IMR-90 (cell line): ENCODE measurements around the gene PPP1R15A. TPM values are rescaled to one million over a fixed set of nuclear protein-coding genes. Genes with fewer than 3 reads are reported as not detected.

ENCODE experiments used
- ATAC-seq: fragments of 200-7000 bp; cut with Tn5 transposase; 2 replicates; pipeline ENCODE4 v1.9.1; 2020; ENCODE audit warnings: low read depth, mild to moderate bottlenecking, moderate library complexity
- BruUV-seq: library from RNA; stranded (reverse); fragments of 400-500 nt; replicated peaks from 2 replicates; lab custom pipeline; 2021; lab: Mats Ljungman, UMichigan
- CTCF ChIA-PET: fragments of 300-600 bp; formaldehyde crosslinking; extraction: SDS; loops from one replicate; lab custom pipeline; 2021; ENCODE audit warnings: antibody characterized with exemption; lab: Yijun Ruan, JAX
- POLR2A ChIA-PET: fragments of 300-600 bp; sonication (Branson Sonifier 250); formaldehyde crosslinking; loops from one replicate; lab custom pipeline; 2022; ENCODE audit warnings: antibody characterized with exemption; ENCODE audit not compliant: unreplicated experiment; lab: Charles Lee
- DNase-seq: peaks from one replicate; pipeline ENCODE4 v3.0.0; 2013
- H2AFZ ChIP-seq: replicated peaks from 2 replicates; pipeline ENCODE3; 2013; ENCODE audit warnings: low read length, mild to moderate bottlenecking; ENCODE audit not compliant: poor library complexity
- H2AK5ac ChIP-seq: 2 replicates; pipeline ENCODE4 v1.6.1; 2013; ENCODE audit warnings: low read depth, low read length, inconsistent platforms
- H2AK9ac ChIP-seq: replicated peaks from 2 replicates; pipeline ENCODE3; 2013; ENCODE audit warnings: mild to moderate bottlenecking, low read depth, low read length, moderate library complexity; ENCODE audit not compliant: poor library complexity
- H2BK120ac ChIP-seq: 2 replicates; pipeline ENCODE4 v1.6.1; 2013; ENCODE audit warnings: low read depth, low read length, inconsistent platforms
- H2BK15ac ChIP-seq: 3 replicates; pipeline ENCODE4 v1.6.1; 2013; ENCODE audit warnings: low read depth, low read length, inconsistent platforms
- H2BK20ac ChIP-seq: 2 replicates; pipeline ENCODE4 v1.6.1; 2013; ENCODE audit warnings: low read depth, mild to moderate bottlenecking, inconsistent platforms, low read length, moderate library complexity
- H2BK5ac ChIP-seq: 2 replicates; pipeline ENCODE4 v1.6.1; 2013; ENCODE audit warnings: mild to moderate bottlenecking, low read depth, low read length, inconsistent platforms; ENCODE audit not compliant: poor library complexity, severe bottlenecking
- H3K14ac ChIP-seq: replicated peaks from 2 replicates; pipeline ENCODE4 v1.6.1; 2013; ENCODE audit warnings: low read depth, low read length, inconsistent platforms
- H3K18ac ChIP-seq: 2 replicates; pipeline ENCODE4 v1.6.1; 2013; ENCODE audit warnings: low read depth, low read length, control low read depth
- H3K23ac ChIP-seq: 2 replicates; pipeline ENCODE4 v1.6.1; 2013; ENCODE audit warnings: low read depth, low read length, inconsistent platforms
- H3K27ac ChIP-seq: 2 replicates; pipeline ENCODE4 v1.5.1; 2013; ENCODE audit warnings: mild to moderate bottlenecking, control low read depth, low read length; ENCODE audit not compliant: insufficient read depth
- H3K27me3 ChIP-seq: 2 replicates; pipeline ENCODE4 v1.6.1; 2013; ENCODE audit warnings: low read length; ENCODE audit not compliant: control insufficient read depth, insufficient read depth
- H3K36me3 ChIP-seq: 2 replicates; pipeline ENCODE4 v1.6.1; 2013; ENCODE audit warnings: low read length, mixed read lengths; ENCODE audit not compliant: control insufficient read depth, insufficient read depth
- H3K4ac ChIP-seq: 2 replicates; pipeline ENCODE4 v1.6.1; 2013; ENCODE audit warnings: low read depth, low read length, inconsistent platforms
- H3K4me1 ChIP-seq: 2 replicates; pipeline ENCODE4 v1.6.1; 2013; ENCODE audit warnings: low read length, mixed read lengths; ENCODE audit not compliant: control insufficient read depth, insufficient read depth
- H3K4me2 ChIP-seq: 2 replicates; pipeline ENCODE4 v1.6.1; 2013; ENCODE audit warnings: low read depth, mild to moderate bottlenecking, control low read depth, low read length, moderate library complexity
- H3K4me3 ChIP-seq: 2 replicates; pipeline ENCODE4 v1.5.1; 2013; ENCODE audit warnings: low read depth, mild to moderate bottlenecking, control low read depth, low read length, moderate library complexity; ENCODE audit not compliant: insufficient read depth
- H3K56ac ChIP-seq: 2 replicates; pipeline ENCODE4 v1.6.1; 2013; ENCODE audit warnings: low read length, inconsistent platforms; ENCODE audit not compliant: insufficient read depth; ENCODE audit errors: extremely low read depth
- H3K79me1 ChIP-seq, 2 experiments: 2 replicates each; pipeline ENCODE4 v1.6.1; 2013; ENCODE audit warnings: low read length in 2 of 2, inconsistent platforms in 1 of 2, low read depth in 1 of 2
- H3K9ac ChIP-seq: 2 replicates; pipeline ENCODE4 v1.6.1; 2013; ENCODE audit warnings: low read depth, low read length, control low read depth
- H3K9me1 ChIP-seq: 2 replicates; pipeline ENCODE4 v1.6.1; 2013; ENCODE audit warnings: low read length, inconsistent platforms; ENCODE audit not compliant: insufficient read depth
- H3K9me3 ChIP-seq: 2 replicates; pipeline ENCODE4 v1.6.1; 2013; ENCODE audit warnings: low read length; ENCODE audit not compliant: control insufficient read depth, insufficient read depth
- H4K20me1 ChIP-seq: 2 replicates; pipeline ENCODE4 v1.6.1; 2013; ENCODE audit warnings: low read length, inconsistent platforms; ENCODE audit not compliant: insufficient read depth
- H4K5ac ChIP-seq: 2 replicates; pipeline ENCODE4 v1.6.1; 2013; ENCODE audit warnings: mild to moderate bottlenecking, low read depth, low read length, control low read depth
- H4K8ac ChIP-seq, 2 experiments: 2 replicates each; pipeline ENCODE4 v1.6.1; 2013; ENCODE audit warnings: low read depth in 2 of 2, low read length in 2 of 2, control low read depth in 1 of 2, inconsistent platforms in 1 of 2
- H4K91ac ChIP-seq: 2 replicates; pipeline ENCODE4 v1.6.1; 2013; ENCODE audit warnings: low read depth, low read length, inconsistent platforms; ENCODE audit not compliant: insufficient read depth
- BHLHE40 ChIP-seq: fragments of 150-350 bp; IDR thresholded peaks from 2 replicates; pipeline ENCODE4 v1.6.1; 2016; ENCODE audit warnings: mild to moderate bottlenecking, low read depth, low read length
- CEBPB ChIP-seq: IDR thresholded peaks from 2 replicates; pipeline ENCODE4 v1.6.1; 2012; ENCODE audit warnings: low read depth, low read length, improper control_type of control experiment
- CHD1 ChIP-seq: IDR thresholded peaks from 2 replicates; pipeline ENCODE4 v1.6.1; 2012; ENCODE audit warnings: low read depth, low read length, improper control_type of control experiment
- FOS ChIP-seq: fragments of 150-350 bp; IDR thresholded peaks from 2 replicates; pipeline ENCODE4 v1.6.1; 2016; ENCODE audit warnings: low read depth, low read length
- MAFK ChIP-seq: IDR thresholded peaks from 2 replicates; pipeline ENCODE4 v1.6.1; 2012; ENCODE audit warnings: low read depth, low read length, improper control_type of control experiment
- MAZ ChIP-seq: IDR thresholded peaks from 2 replicates; pipeline ENCODE4 v1.6.1; 2012; ENCODE audit warnings: low read depth, mild to moderate bottlenecking, low read length, improper control_type of control experiment, moderate library complexity, borderline replicate concordance
- MXI1 ChIP-seq: IDR thresholded peaks from 2 replicates; pipeline ENCODE4 v1.6.1; 2012; ENCODE audit warnings: low read depth, mild to moderate bottlenecking, low read length, moderate library complexity, borderline replicate concordance
- POLR2A ChIP-seq: IDR thresholded peaks from 2 replicates; pipeline ENCODE4 v1.6.1; 2012; ENCODE audit warnings: mild to moderate bottlenecking, low read depth, low read length
- RAD21 ChIP-seq: IDR thresholded peaks from 2 replicates; pipeline ENCODE4 v1.6.1; 2012; ENCODE audit warnings: low read length, improper control_type of control experiment
- RCOR1 ChIP-seq: IDR thresholded peaks from 2 replicates; pipeline ENCODE4 v1.6.1; 2012; ENCODE audit warnings: mild to moderate bottlenecking, low read length, improper control_type of control experiment; ENCODE audit not compliant: insufficient replicate concordance
- RFX5 ChIP-seq: IDR thresholded peaks from 2 replicates; pipeline ENCODE4 v1.8.0; 2012; ENCODE audit warnings: low read depth, mild to moderate bottlenecking, low read length, moderate library complexity
- SMC3 ChIP-seq: fragments of 150-350 bp; IDR thresholded peaks from 2 replicates; pipeline ENCODE4 v1.6.1; 2016; ENCODE audit warnings: low read depth, mild to moderate bottlenecking, antibody characterized with exemption, low read length, moderate library complexity
- WGBS, 2 experiments: methylation state at CpG; one replicate each; pipeline versions ENCODE4 v1.1.5 to v1.1.7; 2013; ENCODE audit warnings: missing lambda C conversion rate in 2 of 2; ENCODE audit not compliant: insufficient read length in 1 of 2; ENCODE audit errors: extremely low coverage in 2 of 2; 5-methylcytosine and 5-hydroxymethylcytosine counted together
- dilution Hi-C: fragments of 300-500 bp; cut with HindIII; formaldehyde crosslinking; loops from one replicate; pipeline ENCODE4 v1.14.3; 2018; ENCODE audit warnings: low sequenced_read_pairs; ENCODE audit not compliant: unreplicated experiment
- in situ Hi-C: fragments of 300-500 bp; cut with MboI; formaldehyde crosslinking; loops from 3 replicates; pipeline ENCODE4 v1.14.3; 2019; ENCODE audit warnings: low sequenced_read_pairs, inconsistent platforms, mixed read lengths
- intact Hi-C: fragments of 100-400 bp; cut with micrococcal nuclease; formaldehyde crosslinking; loops from 2 replicates; pipeline ENCODE4 v1.10.0; 2022
- polyA plus RNA-seq, 3 experiments: library from polyadenylated mRNA; depleted of rRNA; stranded (reverse); fragments of >200 nt; gene quantifications; 2 replicates each; pipeline ENCODE4 v1.2.3, GENCODE V29; 2012; ENCODE audit warnings: low replicate concordance in 1 of 3
- total RNA-seq: library from RNA; depleted of rRNA; stranded (reverse); fragments of >200 nt; gene quantifications from 2 replicates; pipeline ENCODE4 v1.2.3, GENCODE V29; 2012
- TF ChIP-seq, protein P1 (sequence below): fragments of 150-350 bp; IDR thresholded peaks from 2 replicates; pipeline ENCODE4 v1.6.1; 2017; ENCODE audit warnings: mild to moderate bottlenecking, antibody characterized with exemption, low read length, low read depth
- TF ChIP-seq, protein P2 (sequence below): fragments of 150-350 bp; IDR thresholded peaks from 2 replicates; pipeline ENCODE4 v1.6.1; 2016; ENCODE audit warnings: low read depth, mild to moderate bottlenecking, low read length, moderate library complexity, borderline replicate concordance

Gene PPP1R15A
- total and polyA plus RNA-seq, 2 of the 4 experiments (the other 2 are of a cell fraction), result 26.7 to 87.7 TPM

- ATAC-seq (no peak), DNase-seq (no peak)
- ChIA-PET CTCF (no interaction called here), POLR2A (no interaction called here)
- H4K20me1 ChIP-seq, result no peaks in the 10 kb centered on the region
- H2BK120ac ChIP-seq, result no peak overlapping the region
- H3K4me1 ChIP-seq, result no peaks in the 10 kb centered on the region
- no peak overlapping the region for H4K8ac ChIP-seq
- H4K5ac ChIP-seq, result no peak overlapping the region
- H3K23ac ChIP-seq, result no peak overlapping the region
- H3K27me3 ChIP-seq, result no peaks in the 10 kb centered on the region
- H3K79me1 ChIP-seq, result peaks cover 0 to 15% of the 10 kb centered on the region in 2 experiments; a peak in 2 of 4 replicates
- dilution Hi-C loops, result no loop called here
- no peak overlapping the region for H2BK20ac ChIP-seq
- H2BK5ac ChIP-seq, result no peak overlapping the region
- H3K36me3 ChIP-seq, result peaks cover 57% of the 10 kb centered on the region
- H3K9me3 ChIP-seq, result no peaks in the 10 kb centered on the region
- no peak overlapping the region for H3K27ac ChIP-seq
- H3K56ac ChIP-seq, result no peak overlapping the region
- no peak overlapping the region for H3K14ac ChIP-seq
- intact Hi-C loops, result no loop called here
- no TSS peak for BruUV-seq
- H2AK9ac ChIP-seq, result no peak overlapping the region
- H3K18ac ChIP-seq, result no peak overlapping the region
- TF ChIP-seq CEBPB, result no peak
- TF ChIP-seq MAZ, result no peak
- no peak for TF ChIP-seq RCOR1
- TF ChIP-seq RAD21, result no peak
- TF ChIP-seq CHD1, result no peak
- TF ChIP-seq, protein P1, sequence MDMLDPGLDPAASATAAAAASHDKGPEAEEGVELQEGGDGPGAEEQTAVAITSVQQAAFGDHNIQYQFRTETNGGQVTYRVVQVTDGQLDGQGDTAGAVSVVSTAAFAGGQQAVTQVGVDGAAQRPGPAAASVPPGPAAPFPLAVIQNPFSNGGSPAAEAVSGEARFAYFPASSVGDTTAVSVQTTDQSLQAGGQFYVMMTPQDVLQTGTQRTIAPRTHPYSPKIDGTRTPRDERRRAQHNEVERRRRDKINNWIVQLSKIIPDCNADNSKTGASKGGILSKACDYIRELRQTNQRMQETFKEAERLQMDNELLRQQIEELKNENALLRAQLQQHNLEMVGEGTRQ, result no peak
- no peak for TF ChIP-seq MAFK
- TF ChIP-seq, protein P2, sequence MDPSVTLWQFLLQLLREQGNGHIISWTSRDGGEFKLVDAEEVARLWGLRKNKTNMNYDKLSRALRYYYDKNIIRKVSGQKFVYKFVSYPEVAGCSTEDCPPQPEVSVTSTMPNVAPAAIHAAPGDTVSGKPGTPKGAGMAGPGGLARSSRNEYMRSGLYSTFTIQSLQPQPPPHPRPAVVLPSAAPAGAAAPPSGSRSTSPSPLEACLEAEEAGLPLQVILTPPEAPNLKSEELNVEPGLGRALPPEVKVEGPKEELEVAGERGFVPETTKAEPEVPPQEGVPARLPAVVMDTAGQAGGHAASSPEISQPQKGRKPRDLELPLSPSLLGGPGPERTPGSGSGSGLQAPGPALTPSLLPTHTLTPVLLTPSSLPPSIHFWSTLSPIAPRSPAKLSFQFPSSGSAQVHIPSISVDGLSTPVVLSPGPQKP, result no peak
- TF ChIP-seq BHLHE40, result no peak
- TF ChIP-seq POLR2A, result no peak
- TF ChIP-seq RFX5, result no peak
- TF ChIP-seq MXI1, result no peak
- TF ChIP-seq FOS, result no peak
- no peak for TF ChIP-seq SMC3
- in situ Hi-C loops, result no loop called here
- no peaks in the 10 kb centered on the region for H3K9me1 ChIP-seq
- H3K9ac ChIP-seq, result no peak overlapping the region
- H2AFZ ChIP-seq, result no peak overlapping the region
- no peak overlapping the region for H3K4me3 ChIP-seq
- no peak overlapping the region for H2BK15ac ChIP-seq
- H4K91ac ChIP-seq, result no peak overlapping the region
- 100% methylated on average over 1 of the region's 2 CpGs; no CpG with 5 or more reads in 1 of the 2 experiments for WGBS, 2 experiments
- no peak overlapping the region for H3K4me2 ChIP-seq
- H2AK5ac ChIP-seq, result no peak overlapping the region
- no peak overlapping the region for H3K4ac ChIP-seq
Measured at GRCh38 chr19:48910803-48911202, 38.6 kb downstream of the PPP1R15A start.
